Left ventricle myocardium superior (tissue), 1 donor: ENCODE results near the gene PLPPR3. TPM values are rescaled to one million over a fixed set of nuclear protein-coding genes. Genes with fewer than 3 reads are reported as not detected.
"Not testable (repeated sequence)": the region's sequence is repeated elsewhere in the genome, so short reads cannot be mapped to it uniquely, and the experiment has no call there.

Experiments used
- ATAC-seq: fragments of 200-7000 bp; cut with Tn5 transposase; one replicate; pipeline ENCODE4 v1.9.1; 2020; ENCODE audit warnings: mild to moderate bottlenecking, moderate library complexity
- DNase-seq: peaks from one replicate; pipeline ENCODE4 v3.0.0-alpha.2; 2020
- intact Hi-C: fragments of 100-400 bp; cut with micrococcal nuclease; formaldehyde crosslinking; loops from one replicate; pipeline ENCODE4 v1.11.0; 2022
- total RNA-seq: library from RNA; stranded (reverse); fragmentation: NEBNext Ultra II Directional; extraction: Animal tissue kit (Norgen Biotek cat#: 25700); gene quantifications from one replicate; pipeline ENCODE4 v1.2.1, GENCODE V29; 2021
- donor health status: DM: no; HTN: yes; CAD: no; lungs with severe emphysema.

The PLPPR3 gene
- total RNA-seq, 1 donor from 2014 or later, result not detected

GRCh38 chr19:855142-855541 is 33.4 kb upstream of the PLPPR3 start:
- ATAC-seq, result no peak
- intact Hi-C loops, result no loop called here

GRCh38 chr19:854549-854948 is 32.8 kb upstream of the PLPPR3 start:
- ATAC-seq, result no peak
- intact Hi-C loops, result no loop called here

More at GRCh38 chr19:855142-855541, 33.4 kb upstream of the PLPPR3 start:
- DNase-seq, result no peak

GRCh38 chr19:853614-854220 is 32.0 kb upstream of the PLPPR3 start:
- DNase-seq, ATAC-seq, intact Hi-C loops: not testable (repeated sequence)

More at GRCh38 chr19:854549-854948, 32.8 kb upstream of the PLPPR3 start:
- no peak for DNase-seq

- intact Hi-C loops, result no loop called here
- DNase-seq (no peak), ATAC-seq (no peak)
These were observed 31.3 kb upstream of the PLPPR3 start for GRCh38 chr19:853014-853585.

GRCh38 chr19:852136-853013 is 30.6 kb upstream of the PLPPR3 start, which contains the start of gene ELANE:
Gene ELANE, plus strand, starts transcription at chr19:852303. Its CDS starts 26 bp downstream, at chr19:852329.
- ATAC-seq, result no peak

GRCh38 chr19:850979-851335 is 29.2 kb upstream of the PLPPR3 start:
- intact Hi-C loops, result no loop called here
- DNase-seq (no peak), ATAC-seq (no peak)

More at GRCh38 chr19:852136-853013, 30.6 kb upstream of the PLPPR3 start, which contains the start of gene ELANE:
- no peak for DNase-seq
- intact Hi-C loops, result no loop called here

- peak; percentile 88 for ATAC-seq
- intact Hi-C loops, result no loop called here
- DNase-seq, result peak; percentile 94
These were observed 28.6 kb upstream of the PLPPR3 start for GRCh38 chr19:850221-850978.

- DNase-seq, result peak; percentile 25
- ATAC-seq, intact Hi-C loops: not testable (repeated sequence)
These were observed 27.4 kb upstream of the PLPPR3 start for GRCh38 chr19:849195-849594.

- intact Hi-C loops, result no loop called here
These were observed 26.7 kb upstream of the PLPPR3 start for GRCh38 chr19:848386-848921.

GRCh38 chr19:845707-846521 is 24.2 kb upstream of the PLPPR3 start:
- ATAC-seq, result no peak
- peak; percentile 31 for DNase-seq
- intact Hi-C loops, result no loop called here

More at GRCh38 chr19:848386-848921, 26.7 kb upstream of the PLPPR3 start:
- peak; percentile 52 for DNase-seq
- peak; percentile 15 for ATAC-seq

- intact Hi-C loops, result no loop called here
- DNase-seq, result no peak
- ATAC-seq, result no peak
These were observed 22.8 kb upstream of the PLPPR3 start for GRCh38 chr19:844546-844971.

- no peak for ATAC-seq
- intact Hi-C loops, result no loop called here
- DNase-seq, result no peak
These were observed 22.2 kb upstream of the PLPPR3 start for GRCh38 chr19:843836-844545.

- ATAC-seq, result peak; percentile 49
- peak; percentile 67 for DNase-seq
- intact Hi-C loops, result no loop called here
These were observed 21.6 kb upstream of the PLPPR3 start for GRCh38 chr19:843180-843835.

- ATAC-seq, intact Hi-C loops, DNase-seq: not testable (repeated sequence)
These were observed 21.0 kb upstream of the PLPPR3 start for GRCh38 chr19:842802-843179.

GRCh38 chr19:840519-841206 is 18.9 kb upstream of the PLPPR3 start, which contains the start of gene PRTN3:
Gene PRTN3, plus strand, starts transcription at chr19:840999. Its CDS starts 10 bp downstream, at chr19:841009.
- no peak for DNase-seq
- intact Hi-C loops, result no loop called here
- no peak for ATAC-seq

GRCh38 chr19:835210-835810 is 13.6 kb upstream of the PLPPR3 start:
- DNase-seq (no peak), ATAC-seq (no peak)
- intact Hi-C loops, result no loop called here
